ENCODE results near the gene CD22. TPM values are rescaled to one million over a fixed set of nuclear protein-coding genes. Genes with fewer than 3 reads are reported as not detected.

CD22 gene
- total RNA-seq, 2 donors from 2014 or later = 14.0 TPM; not detected in 1

DNA sequence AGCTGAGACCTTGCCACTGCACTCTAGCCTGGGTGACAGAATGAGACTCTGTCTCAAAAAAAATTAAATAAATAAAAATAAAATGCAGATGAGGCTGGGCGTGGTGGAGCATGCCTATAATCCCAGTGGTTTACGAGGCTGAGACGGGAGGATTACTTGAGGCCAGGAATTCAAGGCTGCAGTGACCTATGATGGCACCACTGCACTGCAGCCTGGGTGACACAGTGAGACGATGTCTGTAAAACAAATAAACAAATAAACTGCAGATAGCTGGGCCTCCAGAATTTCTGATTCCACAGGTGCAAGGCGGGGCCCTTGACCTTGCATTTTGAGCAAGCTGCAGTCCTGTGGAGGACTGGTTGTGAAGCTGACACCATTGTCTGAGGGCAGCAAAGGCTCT is 40.1 kb upstream of the CD22 start:
- TF ChIP-seq, protein P1, sequence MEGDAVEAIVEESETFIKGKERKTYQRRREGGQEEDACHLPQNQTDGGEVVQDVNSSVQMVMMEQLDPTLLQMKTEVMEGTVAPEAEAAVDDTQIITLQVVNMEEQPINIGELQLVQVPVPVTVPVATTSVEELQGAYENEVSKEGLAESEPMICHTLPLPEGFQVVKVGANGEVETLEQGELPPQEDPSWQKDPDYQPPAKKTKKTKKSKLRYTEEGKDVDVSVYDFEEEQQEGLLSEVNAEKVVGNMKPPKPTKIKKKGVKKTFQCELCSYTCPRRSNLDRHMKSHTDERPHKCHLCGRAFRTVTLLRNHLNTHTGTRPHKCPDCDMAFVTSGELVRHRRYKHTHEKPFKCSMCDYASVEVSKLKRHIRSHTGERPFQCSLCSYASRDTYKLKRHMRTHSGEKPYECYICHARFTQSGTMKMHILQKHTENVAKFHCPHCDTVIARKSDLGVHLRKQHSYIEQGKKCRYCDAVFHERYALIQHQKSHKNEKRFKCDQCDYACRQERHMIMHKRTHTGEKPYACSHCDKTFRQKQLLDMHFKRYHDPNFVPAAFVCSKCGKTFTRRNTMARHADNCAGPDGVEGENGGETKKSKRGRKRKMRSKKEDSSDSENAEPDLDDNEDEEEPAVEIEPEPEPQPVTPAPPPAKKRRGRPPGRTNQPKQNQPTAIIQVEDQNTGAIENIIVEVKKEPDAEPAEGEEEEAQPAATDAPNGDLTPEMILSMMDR (IDR thresholded peaks at IDR 0.05) = no peak
- no peak for TF ChIP-seq POLR2A (IDR thresholded peaks at IDR 0.05)
- no peak for TF ChIP-seq POLR2AphosphoS5 (IDR thresholded peaks at IDR 0.05)
- Histone ChIP-seq H3K27me3 (replicated peaks; ENCODE audit: insufficient read depth) (no peaks in the 10 kb centered on the region), H3K36me3 (no peaks in the 10 kb centered on the region), H3K9me3 (no peaks in the 10 kb centered on the region), H3K4me1 (replicated peaks) (no peaks in the 10 kb centered on the region), H3K4me3 (no peak overlapping the region), H3K27ac (no peak overlapping the region)
- DNase-seq (ENCODE audit: low spot score) = no peak
- intact Hi-C loops (cut with DNase I) = no loop called here
- 60% methylated on average over 5 of the region's 5 CpGs for WGBS

DNA sequence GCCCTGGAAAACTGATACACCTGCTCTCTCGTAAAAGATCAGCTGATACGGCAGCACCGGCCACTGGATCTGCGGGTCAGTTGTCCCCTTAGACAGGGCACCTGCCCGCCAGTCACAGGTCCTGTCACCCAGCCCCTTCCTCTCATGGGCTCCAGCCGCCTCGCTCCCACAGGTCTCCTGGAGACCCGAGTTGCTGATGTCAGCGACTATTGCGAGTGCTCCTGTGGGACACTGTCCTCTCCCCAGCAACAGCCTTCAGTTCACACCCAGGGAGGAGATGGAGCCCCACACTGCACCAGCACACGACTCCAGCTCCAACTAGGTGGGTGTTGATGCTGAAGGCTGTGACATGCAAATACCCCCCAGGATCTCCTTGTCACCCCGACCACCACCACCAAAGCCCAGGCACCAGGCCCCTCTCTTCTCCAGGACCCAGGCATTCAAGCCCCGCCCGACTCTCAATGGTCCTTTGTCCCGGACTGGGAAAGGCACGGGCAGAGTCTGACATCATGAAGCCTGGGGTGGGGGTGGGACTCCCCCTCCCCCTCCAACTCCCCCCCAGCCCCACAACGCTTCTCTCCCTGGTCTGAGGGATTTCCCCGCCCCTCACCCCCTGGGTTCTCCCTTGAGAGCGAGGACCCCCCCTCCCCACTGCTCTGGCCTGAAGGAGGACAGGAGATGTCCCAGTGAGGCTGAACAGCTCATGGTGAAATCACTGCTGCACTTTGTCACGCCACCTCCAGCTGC is 38.4 kb upstream of the CD22 start:
- Histone ChIP-seq H3K4me1 (replicated peaks) (no peaks in the 10 kb centered on the region), H3K27ac (no peak overlapping the region), H3K4me3 (no peak overlapping the region), H3K36me3 (no peaks in the 10 kb centered on the region), H3K27me3 (replicated peaks; ENCODE audit: insufficient read depth) (no peaks in the 10 kb centered on the region), H3K9me3 (no peaks in the 10 kb centered on the region)
- TF ChIP-seq, protein P1 (IDR thresholded peaks at IDR 0.05) = no peak
- TF ChIP-seq POLR2A (IDR thresholded peaks at IDR 0.05) (no peak), POLR2AphosphoS5 (IDR thresholded peaks at IDR 0.05) (no peak)
- intact Hi-C loops (cut with DNase I) = no loop called here
- no peak for DNase-seq (ENCODE audit: low spot score)
- 59% methylated on average over 20 of the region's 20 CpGs for WGBS

- Histone ChIP-seq H3K27me3 (replicated peaks; ENCODE audit: insufficient read depth) (no peaks in the 10 kb centered on the region), H3K36me3 (no peaks in the 10 kb centered on the region), H3K27ac (no peak overlapping the region), H3K4me1 (replicated peaks) (no peaks in the 10 kb centered on the region), H3K4me3 (no peak overlapping the region), H3K9me3 (no peaks in the 10 kb centered on the region)
- DNase-seq (ENCODE audit: low spot score) = no peak
- TF ChIP-seq, protein P1 (IDR thresholded peaks at IDR 0.05) = no peak
- no peak for TF ChIP-seq POLR2A (IDR thresholded peaks at IDR 0.05)
- TF ChIP-seq POLR2AphosphoS5 (IDR thresholded peaks at IDR 0.05) = no peak
- intact Hi-C loops (cut with DNase I) = no loop called here
- 61% methylated on average over 6 of the region's 6 CpGs for WGBS
Measured at GRCh38 chr19:35291259-35291658, 37.7 kb upstream of the CD22 start.

DNA sequence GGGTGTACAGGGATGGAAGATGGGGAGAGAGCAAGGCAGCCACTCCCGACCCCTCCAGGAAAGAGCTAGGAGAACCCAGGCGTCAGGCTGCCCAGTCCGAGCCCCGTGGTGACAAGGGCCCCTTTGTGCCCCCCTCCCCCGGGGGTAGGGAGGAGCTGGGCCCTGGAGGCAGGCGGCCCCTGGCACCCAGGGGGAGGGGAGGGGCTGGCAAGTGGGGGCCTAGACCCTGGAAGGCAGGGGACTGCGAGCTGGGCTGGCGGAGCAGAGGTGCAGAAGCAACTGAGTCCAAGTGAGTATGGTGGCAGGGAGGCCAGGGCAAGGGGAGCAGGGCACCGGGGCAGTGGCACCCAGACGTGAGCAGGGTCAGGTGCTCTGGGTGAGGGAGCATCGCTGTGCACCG is 37.1 kb upstream of the CD22 start, which contains the start of gene MAG:
MAG (plus strand) TSS at position 246 of the 400 bp plus-strand sequence. CDS start 3,248 bp downstream, outside the sequence.
- TF ChIP-seq POLR2AphosphoS5 (IDR thresholded peaks at IDR 0.05) (no peak), POLR2A (IDR thresholded peaks at IDR 0.05) (no peak)
- TF ChIP-seq, protein P1 (IDR thresholded peaks at IDR 0.05) = no peak
- Histone ChIP-seq H3K36me3 (no peaks in the 10 kb centered on the region), H3K27me3 (replicated peaks; ENCODE audit: insufficient read depth) (no peaks in the 10 kb centered on the region), H3K9me3 (no peaks in the 10 kb centered on the region), H3K27ac (no peak within 1 kb of the TSS), H3K4me1 (replicated peaks) (no peaks in the 10 kb centered on the region), H3K4me3 (no peak within 1 kb of the TSS)
- no peak for DNase-seq (ENCODE audit: low spot score)
- intact Hi-C loops (cut with DNase I) = no loop called here
- 66% methylated on average over 12 of the region's 12 CpGs for WGBS

All from prostate gland (tissue), 2 donors.